ENCODE results near the gene CCBE1. TPM values are rescaled to one million over a fixed set of nuclear protein-coding genes. Genes with fewer than 3 reads are reported as not detected.

Gene CCBE1
- total and polyA plus RNA-seq, 4 experiments from 2014 or later, result not detected

GRCh38 chr18:59492756-59493421 lies 204.3 kb downstream of the CCBE1 start:
- H3K9me3 Mint-ChIP-seq, result peaks cover 0 to 2% (median 0%) of the 10 kb centered on the region in 8 donors
- no peaks in the 10 kb centered on the region for H3K36me3 ChIP-seq (ENCODE audit: insufficient read depth, low read length)
- H3K36me3 Mint-ChIP-seq, result no peaks in the 10 kb centered on the region
- H3K27me3 ChIP-seq (ENCODE audit: insufficient read depth, low read length), result no peaks in the 10 kb centered on the region
- H3K27ac ChIP-seq (ENCODE audit: low read depth, low read length), result no peak overlapping the region
- H3K4me3 Mint-ChIP-seq, result no peak overlapping the region
- no peak for DNase-seq
- intact Hi-C loops (cut with micrococcal nuclease), result no loop called here
- CTCF ChIA-PET (ENCODE audit: partially characterized antibody), result no interaction called here
- no peak overlapping the region for H3K27ac Mint-ChIP-seq
- H3K4me1 Mint-ChIP-seq, result no peaks in the 10 kb centered on the region
- no peaks in the 10 kb centered on the region for H3K4me1 ChIP-seq (ENCODE audit: insufficient read depth, low read length)
- no peak overlapping the region for H3K4me3 ChIP-seq (ENCODE audit: low read length in 2 of 2)
- H3K9me3 ChIP-seq (ENCODE audit: control insufficient read depth in 1 of 2, low read length in 2 of 2), result no peaks in the 10 kb centered on the region
- POLR2A ChIA-PET (ENCODE audit: partially characterized antibody), result no interaction called here
- no peaks in the 10 kb centered on the region for H3K27me3 Mint-ChIP-seq

GRCh38 chr18:59488899-59489298 lies 208.3 kb downstream of the CCBE1 start:
- Mint-ChIP-seq H3K4me1 (no peaks in the 10 kb centered on the region), H3K27ac (no peak overlapping the region), H3K36me3 (no peaks in the 10 kb centered on the region), H3K4me3 (no peak overlapping the region), H3K9me3 (no peaks in the 10 kb centered on the region), H3K27me3 (no peaks in the 10 kb centered on the region)
- ChIA-PET CTCF (ENCODE audit: partially characterized antibody) (no interaction called here), POLR2A (ENCODE audit: partially characterized antibody) (no interaction called here)
- Histone ChIP-seq H3K36me3 (ENCODE audit: insufficient read depth, low read length) (no peaks in the 10 kb centered on the region), H3K4me1 (ENCODE audit: insufficient read depth, low read length) (no peaks in the 10 kb centered on the region), H3K4me3 (ENCODE audit: low read length in 2 of 2) (no peak overlapping the region), H3K27ac (ENCODE audit: low read depth, low read length) (no peak overlapping the region), H3K27me3 (ENCODE audit: insufficient read depth, low read length) (no peaks in the 10 kb centered on the region), H3K9me3 (ENCODE audit: control insufficient read depth in 1 of 2, low read length in 2 of 2) (no peaks in the 10 kb centered on the region)
- intact Hi-C loops (cut with micrococcal nuclease), result no loop called here
- DNase-seq, result no peak

- intact Hi-C loops (cut with micrococcal nuclease), result no loop called here
- no peak for DNase-seq
- Mint-ChIP-seq H3K9me3 (peaks cover 0 to 2% (median 0%) of the 10 kb centered on the region in 8 donors), H3K4me1 (no peaks in the 10 kb centered on the region), H3K4me3 (no peak overlapping the region), H3K27ac (no peak overlapping the region), H3K27me3 (peaks cover 4% of the 10 kb centered on the region in 2 donors), H3K36me3 (no peaks in the 10 kb centered on the region)
- Histone ChIP-seq H3K27ac (ENCODE audit: low read depth, low read length) (no peak overlapping the region), H3K36me3 (ENCODE audit: insufficient read depth, low read length) (no peaks in the 10 kb centered on the region), H3K4me1 (ENCODE audit: insufficient read depth, low read length) (no peaks in the 10 kb centered on the region), H3K27me3 (ENCODE audit: insufficient read depth, low read length) (no peaks in the 10 kb centered on the region), H3K4me3 (ENCODE audit: low read length in 2 of 2) (no peak overlapping the region), H3K9me3 (ENCODE audit: control insufficient read depth in 1 of 2, low read length in 2 of 2) (no peaks in the 10 kb centered on the region)
- ChIA-PET CTCF (ENCODE audit: partially characterized antibody) (no interaction called here), POLR2A (ENCODE audit: partially characterized antibody) (no interaction called here)
Observed at GRCh38 chr18:59485382-59485781, 211.8 kb downstream of the CCBE1 start.

- no peaks in the 10 kb centered on the region for H3K36me3 ChIP-seq (ENCODE audit: insufficient read depth, low read length)
- no peak overlapping the region for H3K4me3 ChIP-seq (ENCODE audit: low read length in 2 of 2)
- no peak overlapping the region for H3K27ac ChIP-seq (ENCODE audit: low read depth, low read length)
- POLR2A ChIA-PET (ENCODE audit: partially characterized antibody), result no interaction called here
- Mint-ChIP-seq H3K4me3 (no peak overlapping the region), H3K27ac (no peak overlapping the region), H3K9me3 (peaks cover 0 to 2% (median 0%) of the 10 kb centered on the region in 8 donors), H3K4me1 (no peaks in the 10 kb centered on the region), H3K36me3 (no peaks in the 10 kb centered on the region), H3K27me3 (peaks cover 4% of the 10 kb centered on the region in 2 donors)
- no peaks in the 10 kb centered on the region for H3K9me3 ChIP-seq (ENCODE audit: control insufficient read depth in 1 of 2, low read length in 2 of 2)
- CTCF ChIA-PET (ENCODE audit: partially characterized antibody), result no interaction called here
- DNase-seq, result no peak
- no peaks in the 10 kb centered on the region for H3K4me1 ChIP-seq (ENCODE audit: insufficient read depth, low read length)
- H3K27me3 ChIP-seq (ENCODE audit: insufficient read depth, low read length), result no peaks in the 10 kb centered on the region
- intact Hi-C loops (cut with micrococcal nuclease), result no loop called here
Observed at GRCh38 chr18:59484561-59485328, 212.5 kb downstream of the CCBE1 start.

DNA sequence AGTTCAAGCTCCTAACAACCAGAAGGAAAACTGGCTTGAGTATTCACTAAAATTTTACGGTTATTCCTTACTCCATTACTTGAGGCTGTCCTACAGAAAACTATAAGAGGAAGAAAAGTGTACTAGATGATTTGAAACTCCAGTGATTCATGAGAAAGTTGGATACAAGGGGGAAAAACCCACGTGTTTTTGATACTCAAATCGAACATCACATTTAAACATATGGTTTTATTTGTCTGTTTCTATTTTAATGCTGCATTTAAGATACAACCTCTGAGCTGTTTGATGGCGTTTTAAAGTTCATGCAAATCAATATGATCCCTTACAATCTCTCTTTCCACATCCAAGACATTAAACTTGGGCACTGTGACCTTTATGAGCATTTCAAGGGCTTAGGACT lies 213.1 kb downstream of the CCBE1 start:
- POLR2A ChIA-PET (ENCODE audit: partially characterized antibody), result no interaction called here
- H3K4me1 Mint-ChIP-seq, result no peaks in the 10 kb centered on the region
- no peak for DNase-seq
- no peak overlapping the region for H3K27ac Mint-ChIP-seq
- Histone ChIP-seq H3K27ac (ENCODE audit: low read depth, low read length) (no peak overlapping the region), H3K9me3 (ENCODE audit: control insufficient read depth in 1 of 2, low read length in 2 of 2) (no peaks in the 10 kb centered on the region), H3K36me3 (ENCODE audit: insufficient read depth, low read length) (no peaks in the 10 kb centered on the region), H3K27me3 (ENCODE audit: insufficient read depth, low read length) (no peaks in the 10 kb centered on the region), H3K4me1 (ENCODE audit: insufficient read depth, low read length) (no peaks in the 10 kb centered on the region), H3K4me3 (ENCODE audit: low read length in 2 of 2) (no peak overlapping the region)
- H3K9me3 Mint-ChIP-seq, result peaks cover 0 to 2% (median 0%) of the 10 kb centered on the region in 8 donors
- intact Hi-C loops (cut with micrococcal nuclease), result no loop called here
- no peak overlapping the region for H3K4me3 Mint-ChIP-seq
- H3K36me3 Mint-ChIP-seq, result no peaks in the 10 kb centered on the region
- CTCF ChIA-PET (ENCODE audit: partially characterized antibody), result no interaction called here
- peaks cover 4 to 7% of the 10 kb centered on the region in 2 donors for H3K27me3 Mint-ChIP-seq

- H3K4me3 Mint-ChIP-seq, result no peak overlapping the region
- intact Hi-C loops (cut with micrococcal nuclease), result no loop called here
- H3K9me3 Mint-ChIP-seq, result peaks cover 0 to 2% (median 0%) of the 10 kb centered on the region in 8 donors
- Histone ChIP-seq H3K9me3 (ENCODE audit: control insufficient read depth in 1 of 2, low read length in 2 of 2) (no peaks in the 10 kb centered on the region), H3K27ac (ENCODE audit: low read depth, low read length) (no peak overlapping the region), H3K4me1 (ENCODE audit: insufficient read depth, low read length) (no peaks in the 10 kb centered on the region), H3K27me3 (ENCODE audit: insufficient read depth, low read length) (no peaks in the 10 kb centered on the region), H3K36me3 (ENCODE audit: insufficient read depth, low read length) (no peaks in the 10 kb centered on the region), H3K4me3 (ENCODE audit: low read length in 2 of 2) (no peak overlapping the region)
- H3K36me3 Mint-ChIP-seq, result no peaks in the 10 kb centered on the region
- ChIA-PET POLR2A (ENCODE audit: partially characterized antibody) (no interaction called here), CTCF (ENCODE audit: partially characterized antibody) (no interaction called here)
- no peak overlapping the region for H3K27ac Mint-ChIP-seq
- H3K27me3 Mint-ChIP-seq, result peaks cover 7 to 9% of the 10 kb centered on the region in 2 donors
- DNase-seq, result no peak
- no peaks in the 10 kb centered on the region for H3K4me1 Mint-ChIP-seq
Observed at GRCh38 chr18:59481436-59481835, 215.8 kb downstream of the CCBE1 start.

DNA sequence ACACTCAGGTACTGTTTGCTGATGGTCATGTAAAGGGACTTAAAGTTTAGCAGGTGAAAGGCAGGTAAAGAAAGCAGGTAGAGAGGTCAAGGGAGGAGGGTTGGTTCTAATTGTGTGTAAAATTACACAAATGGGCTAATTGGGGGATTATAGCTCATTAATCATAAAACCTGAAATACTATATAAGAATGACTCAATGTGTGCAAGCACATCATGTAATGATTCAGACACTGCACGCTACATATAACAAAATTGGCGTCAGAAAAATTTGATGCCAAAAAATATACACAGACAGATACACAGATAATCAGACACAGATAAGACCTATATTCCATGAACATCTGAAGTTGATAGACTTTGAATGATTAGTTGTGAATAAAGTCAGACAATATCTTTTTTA lies 217.4 kb downstream of the CCBE1 start:
- no peak overlapping the region for H3K27ac ChIP-seq (ENCODE audit: low read depth, low read length)
- no peaks in the 10 kb centered on the region for H3K9me3 ChIP-seq (ENCODE audit: control insufficient read depth in 1 of 2, low read length in 2 of 2)
- H3K27me3 ChIP-seq (ENCODE audit: insufficient read depth, low read length), result no peaks in the 10 kb centered on the region
- H3K27ac Mint-ChIP-seq, result no peak overlapping the region
- no peak overlapping the region for H3K4me3 Mint-ChIP-seq
- ChIA-PET POLR2A (ENCODE audit: partially characterized antibody) (no interaction called here), CTCF (ENCODE audit: partially characterized antibody) (interaction anchor here (0.8 kb wide), 1 partner anchor 21 kb away, joined by 3 read pairs; no protein-coding TSS in a partner anchor)
- H3K4me1 Mint-ChIP-seq, result no peaks in the 10 kb centered on the region
- H3K4me1 ChIP-seq (ENCODE audit: insufficient read depth, low read length), result no peaks in the 10 kb centered on the region
- peaks cover 0 to 7% (median 2%) of the 10 kb centered on the region in 8 donors for H3K9me3 Mint-ChIP-seq
- intact Hi-C loops (cut with micrococcal nuclease), result no loop called here
- H3K36me3 Mint-ChIP-seq, result no peaks in the 10 kb centered on the region
- H3K27me3 Mint-ChIP-seq, result peaks cover 12 to 20% of the 10 kb centered on the region in 2 donors
- no peak for DNase-seq
- H3K36me3 ChIP-seq (ENCODE audit: insufficient read depth, low read length), result no peaks in the 10 kb centered on the region
- no peak overlapping the region for H3K4me3 ChIP-seq (ENCODE audit: low read length in 2 of 2)

Data from CD4-positive, alpha-beta memory T cell (primary cell).